Urinary bladder (tissue), 4 donors: ENCODE results near the gene SMCO3. TPM values are rescaled to one million over a fixed set of nuclear protein-coding genes. Genes with fewer than 3 reads are reported as not detected.

Experiments
- DNase-seq: peaks from one replicate; pipeline ENCODE4 v3.0.0-alpha.2; 2015; ENCODE audit errors: extremely low spot score
- H3K27ac ChIP-seq: one replicate; pipeline ENCODE4 v1.5.1; 2013; ENCODE audit warnings: low read depth, mild to moderate bottlenecking, moderate library complexity
- H3K36me3 ChIP-seq: one replicate; pipeline ENCODE4 v1.6.1; 2013; ENCODE audit warnings: mild to moderate bottlenecking, moderate library complexity; ENCODE audit not compliant: insufficient read depth
- H3K4me1 ChIP-seq: one replicate; pipeline ENCODE4 v1.6.1; 2013; ENCODE audit warnings: mild to moderate bottlenecking, moderate library complexity; ENCODE audit not compliant: insufficient read depth
- H3K4me3 ChIP-seq: one replicate; pipeline ENCODE4 v1.5.1; 2013; ENCODE audit warnings: low read depth, low read length
- WGBS: extraction: QIAGEN DNeasy Blood & Tissue Kit; methylation state at CpG from one replicate; pipeline ENCODE4 v1.1.7; 2013; 5-methylcytosine and 5-hydroxymethylcytosine counted together
- polyA plus RNA-seq: library from polyadenylated mRNA; stranded (reverse); fragments of 200-250 nt; gene quantifications from one replicate; pipeline ENCODE4 v1.2.3, GENCODE V29; 2013
- total RNA-seq: library from RNA; depleted of rRNA; stranded (reverse); fragments of >200 nt; gene quantifications from one replicate; pipeline ENCODE4 v1.2.3, GENCODE V29; 2014
- donor health status: healthy with polysubstance abuse.
- donor health status: healthy.

The SMCO3 gene
- total and polyA plus RNA-seq, 2 donors = 0.20 to 5.0 TPM

DNA sequence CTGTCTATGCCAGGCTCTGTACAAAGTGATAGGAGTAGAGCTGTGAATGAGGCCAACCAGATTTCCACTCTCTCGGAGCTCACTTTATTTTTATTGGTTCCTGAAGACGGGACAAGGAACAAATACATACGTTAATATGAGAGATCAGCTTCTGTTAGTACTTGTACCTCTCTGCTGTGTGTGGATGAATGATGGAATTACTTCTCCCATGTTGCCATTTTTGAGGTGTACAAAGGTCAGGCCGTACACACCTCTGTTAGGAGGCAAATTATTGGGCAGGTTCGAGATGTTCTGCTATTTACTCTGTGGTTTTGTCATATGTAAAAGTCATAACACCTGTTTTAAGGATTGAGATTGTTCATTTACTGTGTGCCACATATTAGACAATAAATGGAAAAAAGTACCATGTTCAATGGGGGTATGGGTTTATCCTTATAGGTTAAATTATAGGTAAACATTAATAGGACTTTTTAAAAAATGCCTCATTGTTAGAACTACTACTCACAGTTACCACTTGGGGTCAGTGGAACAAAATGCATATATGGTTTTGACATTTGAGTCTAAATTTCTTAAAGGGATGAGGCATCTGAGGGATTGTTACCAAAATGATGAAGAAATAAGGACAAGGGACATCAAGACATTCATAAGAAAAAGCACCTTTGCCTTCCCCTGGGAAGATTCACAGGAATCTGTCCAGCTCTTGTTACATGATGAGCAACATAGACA, 37.6 kb downstream of the SMCO3 start:
- 60% methylated on average over 5 of the region's 5 CpGs for WGBS
- DNase-seq = no peak
- H3K4me3 ChIP-seq = no peak overlapping the region

GRCh38 chr12:14775636-14775980, 38.4 kb downstream of the SMCO3 start:
- H3K36me3 ChIP-seq = no peaks in the 10 kb centered on the region
- H3K4me1 ChIP-seq = no peaks in the 10 kb centered on the region
- DNase-seq = no peak
- WGBS = 29% methylated on average over 1 of the region's 1 CpG
- H3K4me3 ChIP-seq = peak overlapping the region; percentile 62
- H3K27ac ChIP-seq = peak overlapping the region; percentile 98

More for the DNA sequence above, 37.6 kb downstream of the SMCO3 start:
- H3K4me1 ChIP-seq = no peaks in the 10 kb centered on the region
- no peak overlapping the region for H3K27ac ChIP-seq
- no peaks in the 10 kb centered on the region for H3K36me3 ChIP-seq

DNA sequence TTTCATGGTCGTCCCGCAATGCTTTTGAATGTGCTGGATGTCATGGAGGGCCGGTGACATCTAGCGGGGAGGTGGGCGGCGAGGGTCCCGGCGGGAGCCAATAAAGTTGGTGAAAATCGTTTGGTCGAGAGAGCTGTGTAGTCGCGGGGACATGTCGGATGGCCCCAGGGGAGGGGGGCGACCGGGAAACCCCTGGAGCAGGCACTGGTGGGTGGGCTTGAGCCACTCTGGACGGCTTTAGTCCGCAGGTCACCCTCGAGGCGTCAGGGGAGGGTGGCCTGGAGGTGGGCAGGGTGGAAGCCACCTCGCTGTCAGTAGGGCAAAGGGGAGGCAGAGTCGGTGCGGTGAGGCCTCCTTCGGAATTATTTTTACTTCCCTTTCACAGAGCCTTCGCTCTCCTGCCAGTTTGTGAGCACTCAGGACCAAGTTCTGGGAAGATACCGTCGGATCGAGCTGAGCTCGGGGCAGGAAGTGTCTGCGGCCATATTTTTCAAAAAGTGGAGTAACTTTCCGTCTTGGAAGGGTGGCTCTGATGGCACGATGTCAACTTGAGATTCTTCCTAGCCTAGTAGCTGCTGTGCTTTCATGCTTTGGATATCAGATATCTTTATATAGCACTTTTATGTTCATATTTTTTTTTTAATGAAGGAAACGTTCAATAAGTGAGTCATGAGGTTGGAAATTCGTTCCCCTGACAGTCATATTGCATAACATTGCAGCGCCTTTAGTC, 38.9 kb downstream of the SMCO3 start:
- H3K4me1 ChIP-seq = no peaks in the 10 kb centered on the region
- H3K4me3 ChIP-seq = peak overlapping the region; percentile 62
- 2% methylated on average over 34 of the region's 34 CpGs for WGBS
- peak overlapping the region; percentile 98 for H3K27ac ChIP-seq
- no peak for DNase-seq
- no peaks in the 10 kb centered on the region for H3K36me3 ChIP-seq

- peak overlapping the region; percentile 98 for H3K27ac ChIP-seq
- WGBS = 1% methylated on average over 67 of the region's 67 CpGs
- no peaks in the 10 kb centered on the region for H3K4me1 ChIP-seq
- H3K36me3 ChIP-seq = no peaks in the 10 kb centered on the region
- peak overlapping the region; percentile 62 for H3K4me3 ChIP-seq
- peak; percentile 95 for DNase-seq
Observed at GRCh38 chr12:14774074-14774905, 39.7 kb downstream of the SMCO3 start.

DNA sequence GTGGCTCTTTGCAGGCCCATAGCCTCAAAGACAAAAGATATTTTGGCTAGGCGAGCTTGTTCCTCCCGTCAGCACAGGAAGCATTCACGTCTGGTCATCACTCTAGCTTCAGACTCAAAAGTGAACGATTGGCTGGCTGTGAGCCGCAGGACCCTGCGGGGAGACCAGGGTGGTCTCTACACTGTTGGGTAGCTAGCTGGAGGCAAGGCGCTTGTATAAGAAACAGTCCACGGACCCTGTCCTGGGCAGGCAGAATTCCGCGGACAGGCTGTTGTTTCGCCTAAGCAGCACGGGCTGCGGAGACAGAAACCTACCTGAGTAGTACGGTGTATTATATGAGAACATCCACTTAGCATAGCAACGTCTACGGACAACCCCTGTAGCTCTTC, 40.3 kb downstream of the SMCO3 start:
- WGBS = 22% methylated on average over 16 of the region's 16 CpGs
- no peaks in the 10 kb centered on the region for H3K36me3 ChIP-seq
- no peak for DNase-seq
- peak overlapping the region; percentile 62 for H3K4me3 ChIP-seq
- peak overlapping the region; percentile 63 for H3K27ac ChIP-seq
- peaks cover 2% of the 10 kb centered on the region for H3K4me1 ChIP-seq

- H3K27ac ChIP-seq = no peak overlapping the region
Observed at GRCh38 chr12:14772946-14773345, 41.0 kb downstream of the SMCO3 start.

GRCh38 chr12:14771651-14772137, 42.3 kb downstream of the SMCO3 start:
- no peak for DNase-seq
- 32% methylated on average over 6 of the region's 6 CpGs for WGBS
- peaks cover 2% of the 10 kb centered on the region for H3K4me1 ChIP-seq

More at GRCh38 chr12:14772946-14773345, 41.0 kb downstream of the SMCO3 start:
- DNase-seq = no peak
- 91% methylated on average over 5 of the region's 5 CpGs for whole genome bisulfite sequencing
- Histone ChIP-seq H3K4me1 (peaks cover 2% of the 10 kb centered on the region), H3K36me3 (no peaks in the 10 kb centered on the region), H3K4me3 (no peak overlapping the region)

DNA sequence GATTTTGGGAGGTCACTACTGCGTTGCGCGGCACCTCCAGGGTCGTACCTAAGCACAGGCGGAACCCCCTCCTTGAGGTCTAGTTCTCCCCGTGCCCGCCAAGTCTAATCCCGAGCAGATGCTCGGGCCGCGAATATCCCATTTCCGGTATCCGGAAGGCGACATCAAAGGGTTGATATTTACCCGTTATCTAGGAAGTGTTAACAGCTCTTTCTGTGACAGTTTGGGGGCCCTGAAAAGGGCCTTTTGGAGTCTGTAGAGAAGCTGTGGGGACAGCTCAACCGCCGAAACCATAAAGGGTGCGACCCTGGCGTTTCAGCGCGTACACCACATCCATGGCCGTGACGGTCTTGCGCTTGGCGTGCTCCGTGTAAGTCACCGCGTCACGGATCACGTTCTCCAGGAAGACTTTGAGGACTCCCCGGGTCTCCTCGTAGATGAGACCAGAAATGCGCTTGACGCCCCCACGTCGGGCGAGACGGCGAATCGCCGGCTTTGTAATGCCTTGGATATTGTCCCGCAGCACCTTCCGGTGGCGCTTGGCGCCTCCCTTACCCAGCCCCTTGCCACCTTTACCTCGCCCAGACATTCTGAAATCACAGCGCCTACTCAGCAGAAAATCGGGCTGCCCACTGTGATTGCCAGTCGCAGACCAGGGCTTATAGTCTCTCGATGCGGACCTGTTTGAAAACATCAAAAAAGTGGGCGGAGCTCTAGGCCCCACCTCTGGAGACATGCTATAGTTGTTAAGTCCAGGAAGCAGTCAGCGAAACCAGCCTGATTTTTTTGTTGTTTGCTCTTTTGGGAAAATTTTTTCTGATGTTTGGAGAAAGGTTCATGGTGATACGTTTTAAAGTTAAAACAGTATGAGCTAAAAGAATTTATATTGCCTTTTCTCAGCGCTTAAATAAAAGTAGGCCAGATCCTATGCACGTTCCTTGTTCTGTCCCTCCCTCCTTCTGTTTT, 43.2 kb downstream of the SMCO3 start:
- Histone ChIP-seq H3K4me1 (peaks cover 2% of the 10 kb centered on the region), H3K36me3 (no peaks in the 10 kb centered on the region)

More at GRCh38 chr12:14771651-14772137, 42.3 kb downstream of the SMCO3 start:
- Histone ChIP-seq H3K36me3 (no peaks in the 10 kb centered on the region), H3K4me3 (peak overlapping the region; percentile 15), H3K27ac (no peak overlapping the region)

GRCh38 chr12:14769969-14770495, 44.0 kb downstream of the SMCO3 start:
- H3K4me1 ChIP-seq = peaks cover 2% of the 10 kb centered on the region
- DNase-seq = no peak
- under 1% methylated on average over 38 of the region's 38 CpGs for WGBS

More for the DNA sequence above, 43.2 kb downstream of the SMCO3 start:
- peak; percentile 98 for DNase-seq
- Histone ChIP-seq H3K27ac (peak overlapping the region; percentile 90), H3K4me3 (peak overlapping the region; percentile 73)
- WGBS = under 1% methylated on average over 56 of the region's 56 CpGs

GRCh38 chr12:14769466-14769968, 44.5 kb downstream of the SMCO3 start:
- 6% methylated on average over 26 of the region's 26 CpGs for WGBS
- H3K27ac ChIP-seq = peak overlapping the region; percentile 70
- H3K4me3 ChIP-seq = peak overlapping the region; percentile 73
- H3K4me1 ChIP-seq = peaks cover 2% of the 10 kb centered on the region
- peaks cover 2% of the 10 kb centered on the region for H3K36me3 ChIP-seq
- no peak for DNase-seq

More at GRCh38 chr12:14769969-14770495, 44.0 kb downstream of the SMCO3 start:
- peaks cover 2% of the 10 kb centered on the region for H3K36me3 ChIP-seq
- H3K27ac ChIP-seq = peak overlapping the region; percentile 90
- peak overlapping the region; percentile 73 for H3K4me3 ChIP-seq

DNA sequence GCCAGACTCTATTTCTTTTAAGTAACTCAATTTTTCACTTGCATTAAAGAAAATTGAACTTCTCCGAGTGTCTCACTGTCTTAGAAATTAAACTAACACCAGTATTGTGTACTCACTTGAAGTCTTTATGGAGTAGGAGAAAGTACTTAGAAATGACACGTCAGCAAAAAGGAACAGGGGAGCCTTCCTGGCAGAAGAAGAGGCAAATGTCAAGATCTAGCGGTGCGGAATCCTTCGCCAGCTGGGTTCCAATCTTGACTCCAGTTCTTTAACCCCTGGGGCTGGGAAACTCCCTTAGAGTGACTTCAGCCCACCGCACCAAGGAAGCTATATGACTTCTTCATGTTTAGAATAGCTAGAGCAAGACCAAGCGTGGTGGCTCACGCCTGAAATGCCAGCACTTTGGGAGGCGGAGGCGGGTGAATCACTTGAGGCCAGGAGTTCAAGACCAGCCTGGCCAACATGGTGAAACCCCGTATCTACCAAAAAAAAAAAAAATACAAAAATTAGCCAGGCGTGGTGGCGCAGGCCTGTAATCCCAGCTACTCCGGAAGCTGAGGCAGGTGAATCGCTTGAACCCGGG, 45.1 kb downstream of the SMCO3 start:
- Histone ChIP-seq H3K27ac (no peak overlapping the region), H3K4me1 (peaks cover 2% of the 10 kb centered on the region), H3K4me3 (peak overlapping the region; percentile 73), H3K36me3 (peaks cover 3% of the 10 kb centered on the region)
- no peak for DNase-seq
- WGBS = 48% methylated on average over 16 of the region's 16 CpGs

- Histone ChIP-seq H3K36me3 (peaks cover 3% of the 10 kb centered on the region), H3K4me3 (no peak overlapping the region), H3K4me1 (peaks cover 2% of the 10 kb centered on the region), H3K27ac (no peak overlapping the region)
- DNase-seq = no peak
- WGBS = 83% methylated on average over 1 of the region's 1 CpG
Observed at GRCh38 chr12:14767617-14768016, 46.4 kb downstream of the SMCO3 start.
